Nephron (organoid): ENCODE results near the gene MIEN1.

Experiments
- H3K27ac Mint-ChIP-seq, 3 experiments: 2 replicates each; pipeline ENCODE4 v1.8.0; 2020; ENCODE audit warnings: mixed read lengths in 3 of 3, mild to moderate bottlenecking in 2 of 3, moderate library complexity in 1 of 3
- H3K27me3 Mint-ChIP-seq: 2 replicates; pipeline ENCODE4 v1.8.0; 2021; ENCODE audit warnings: low read depth, mild to moderate bottlenecking, moderate library complexity, mixed read lengths
- H3K36me3 Mint-ChIP-seq: 2 replicates; pipeline ENCODE4 v1.8.0; 2020; ENCODE audit warnings: low read depth, mixed read lengths
- H3K4me1 Mint-ChIP-seq: 2 replicates; pipeline ENCODE4 v1.8.0; 2020; ENCODE audit warnings: mixed read lengths
- H3K4me3 Mint-ChIP-seq, 3 experiments: 2 replicates each; pipeline ENCODE4 v1.8.0; 2020; ENCODE audit warnings: mild to moderate bottlenecking in 3 of 3, mixed read lengths in 3 of 3, moderate library complexity in 2 of 3
- H3K9me3 Mint-ChIP-seq: 2 replicates; pipeline ENCODE4 v1.8.0; 2020; ENCODE audit warnings: mixed read lengths
- TF ChIP-seq, protein P1 (sequence below), 3 experiments: fragments of 200-600 bp; sonication (generic); IDR thresholded peaks; one replicate each; pipeline ENCODE4 v1.5.0; 2021; ENCODE audit warnings: antibody characterized with exemption in 3 of 3; ENCODE audit not compliant: unreplicated experiment in 3 of 3

MIEN1 gene

DNA sequence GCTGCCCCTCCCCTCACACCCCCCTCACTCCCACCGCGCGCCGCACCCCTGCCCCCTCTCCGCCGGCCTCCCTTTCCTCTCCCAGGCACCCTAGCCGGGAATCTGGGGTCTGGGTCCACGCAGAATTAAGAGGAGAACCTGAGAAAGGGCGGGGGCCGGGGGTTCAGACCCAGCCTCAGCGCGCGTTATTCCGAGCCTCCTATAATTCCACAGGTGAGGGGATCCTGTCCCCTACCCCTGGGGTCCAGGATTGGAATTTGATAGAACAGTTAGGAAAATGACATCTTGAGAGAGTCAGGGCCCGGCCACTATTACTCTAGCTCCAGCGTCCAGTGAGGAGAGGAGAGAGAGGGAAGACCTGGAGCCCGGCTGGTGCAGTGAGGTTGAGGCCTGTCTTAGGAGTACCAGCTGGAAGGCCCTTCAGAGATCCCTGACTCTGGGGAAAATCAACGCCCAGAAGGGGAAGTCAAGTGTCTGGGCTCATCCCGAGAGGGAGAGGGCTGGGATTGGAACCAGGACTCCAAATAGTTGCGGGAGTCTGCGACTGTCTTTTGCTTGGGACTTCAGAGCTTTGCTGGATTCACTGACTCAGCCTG lies 24.7 kb upstream of the MIEN1 start:
- Mint-ChIP-seq H3K36me3 (no peaks in the 10 kb centered on the region), H3K4me1 (peaks cover 21% of the 10 kb centered on the region), H3K27ac (peak overlapping the region; percentile 33 to 70 (median 67)), H3K27me3 (peaks cover 44% of the 10 kb centered on the region), H3K4me3 (peak overlapping the region; percentile 42 to 68 (median 52)), H3K9me3 (no peaks in the 10 kb centered on the region)
- TF ChIP-seq, protein P1, sequence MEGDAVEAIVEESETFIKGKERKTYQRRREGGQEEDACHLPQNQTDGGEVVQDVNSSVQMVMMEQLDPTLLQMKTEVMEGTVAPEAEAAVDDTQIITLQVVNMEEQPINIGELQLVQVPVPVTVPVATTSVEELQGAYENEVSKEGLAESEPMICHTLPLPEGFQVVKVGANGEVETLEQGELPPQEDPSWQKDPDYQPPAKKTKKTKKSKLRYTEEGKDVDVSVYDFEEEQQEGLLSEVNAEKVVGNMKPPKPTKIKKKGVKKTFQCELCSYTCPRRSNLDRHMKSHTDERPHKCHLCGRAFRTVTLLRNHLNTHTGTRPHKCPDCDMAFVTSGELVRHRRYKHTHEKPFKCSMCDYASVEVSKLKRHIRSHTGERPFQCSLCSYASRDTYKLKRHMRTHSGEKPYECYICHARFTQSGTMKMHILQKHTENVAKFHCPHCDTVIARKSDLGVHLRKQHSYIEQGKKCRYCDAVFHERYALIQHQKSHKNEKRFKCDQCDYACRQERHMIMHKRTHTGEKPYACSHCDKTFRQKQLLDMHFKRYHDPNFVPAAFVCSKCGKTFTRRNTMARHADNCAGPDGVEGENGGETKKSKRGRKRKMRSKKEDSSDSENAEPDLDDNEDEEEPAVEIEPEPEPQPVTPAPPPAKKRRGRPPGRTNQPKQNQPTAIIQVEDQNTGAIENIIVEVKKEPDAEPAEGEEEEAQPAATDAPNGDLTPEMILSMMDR (IDR thresholded peaks at IDR 0.05; ENCODE audit: unreplicated experiment in 3 of 3), result no peak

DNA sequence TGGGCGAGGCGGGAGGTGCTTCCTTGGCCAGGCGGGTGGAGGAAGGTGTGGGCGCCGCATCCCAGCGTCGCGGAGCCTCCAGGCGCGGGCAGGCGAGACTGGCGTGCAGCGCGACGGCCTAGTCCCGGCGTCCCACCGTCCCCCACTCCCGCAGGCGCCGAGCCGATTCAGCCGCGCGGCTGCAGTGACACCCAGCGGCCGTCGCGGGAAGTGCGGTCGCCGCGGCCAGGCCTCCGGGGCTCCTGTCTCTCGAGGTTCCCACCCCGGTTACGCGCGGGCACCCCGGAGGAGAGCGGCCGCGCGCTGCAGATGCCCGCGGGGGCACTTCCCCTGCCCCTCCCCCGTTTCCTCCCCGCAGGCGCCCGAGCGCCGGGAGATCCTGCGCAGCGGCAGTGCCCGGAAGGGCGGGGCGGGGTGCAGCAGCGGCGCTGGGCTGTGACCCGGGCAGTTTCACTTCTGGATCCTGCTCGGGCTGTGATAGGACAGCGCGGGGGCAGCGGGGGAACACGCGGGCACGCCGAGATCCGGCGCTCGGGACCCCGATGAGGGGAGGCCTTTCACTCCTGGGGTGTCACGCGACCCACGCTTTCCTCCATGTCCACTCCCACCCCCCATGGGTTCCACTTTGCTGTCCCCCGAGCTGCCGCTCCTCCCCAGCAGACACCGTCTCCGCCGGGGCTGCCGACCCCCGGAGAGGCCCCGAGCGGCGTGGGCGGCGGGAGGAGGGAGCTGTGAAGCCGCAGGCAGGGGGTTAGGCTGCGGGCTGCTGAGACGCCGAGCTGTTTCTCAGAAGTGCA lies 24.0 kb upstream of the MIEN1 start:
- Mint-ChIP-seq H3K4me1 (peaks cover 21% of the 10 kb centered on the region), H3K27me3 (peaks cover 44% of the 10 kb centered on the region), H3K9me3 (no peaks in the 10 kb centered on the region), H3K36me3 (no peaks in the 10 kb centered on the region), H3K4me3 (peak overlapping the region; percentile 41 to 54 (median 50)), H3K27ac (peak overlapping the region in 2 of 3 experiments; percentile 33 to 67)
- TF ChIP-seq, protein P1 (IDR thresholded peaks at IDR 0.05; ENCODE audit: unreplicated experiment in 3 of 3), result peak; percentile 99 to 100 (median 99)

DNA sequence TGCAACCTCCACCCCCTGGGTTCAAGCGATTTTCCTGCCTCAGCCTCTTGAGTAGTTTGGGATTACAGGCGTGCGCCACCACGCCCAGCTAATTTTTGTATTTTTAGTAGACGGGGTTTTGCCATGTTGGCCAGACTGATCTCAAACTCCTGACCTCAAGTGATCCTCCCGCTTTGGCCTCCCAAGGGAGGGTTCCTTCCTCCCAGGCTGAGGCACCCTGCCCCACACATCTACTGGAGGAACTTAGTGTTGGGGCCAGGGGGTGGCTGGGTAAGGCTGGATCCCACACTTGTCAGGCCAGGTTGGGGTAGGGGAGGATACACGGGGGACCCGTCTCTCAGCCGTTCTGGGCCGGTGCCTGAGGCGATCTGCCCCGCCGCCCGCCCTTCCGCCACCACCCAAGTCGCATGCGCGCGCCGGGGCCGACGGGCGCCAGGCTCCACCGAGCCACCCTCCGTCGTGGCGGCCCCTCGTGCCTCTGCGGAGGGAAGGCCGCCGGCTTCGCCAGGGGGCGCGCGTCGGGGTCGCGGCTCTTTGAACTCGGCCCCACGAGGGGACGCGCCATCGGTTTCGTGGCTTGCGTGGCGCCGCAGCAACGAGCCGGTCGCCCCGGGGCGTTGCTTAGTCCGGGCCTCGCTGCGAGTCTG lies 23.3 kb upstream of the MIEN1 start:
- Mint-ChIP-seq H3K4me1 (peaks cover 21% of the 10 kb centered on the region), H3K27ac (peak overlapping the region; percentile 66 to 88 (median 81)), H3K9me3 (no peaks in the 10 kb centered on the region), H3K27me3 (peaks cover 41% of the 10 kb centered on the region), H3K4me3 (peak overlapping the region; percentile 72 to 75 (median 73)), H3K36me3 (no peaks in the 10 kb centered on the region)
- TF ChIP-seq, protein P1 (IDR thresholded peaks at IDR 0.05; ENCODE audit: unreplicated experiment in 3 of 3), result no peak

DNA sequence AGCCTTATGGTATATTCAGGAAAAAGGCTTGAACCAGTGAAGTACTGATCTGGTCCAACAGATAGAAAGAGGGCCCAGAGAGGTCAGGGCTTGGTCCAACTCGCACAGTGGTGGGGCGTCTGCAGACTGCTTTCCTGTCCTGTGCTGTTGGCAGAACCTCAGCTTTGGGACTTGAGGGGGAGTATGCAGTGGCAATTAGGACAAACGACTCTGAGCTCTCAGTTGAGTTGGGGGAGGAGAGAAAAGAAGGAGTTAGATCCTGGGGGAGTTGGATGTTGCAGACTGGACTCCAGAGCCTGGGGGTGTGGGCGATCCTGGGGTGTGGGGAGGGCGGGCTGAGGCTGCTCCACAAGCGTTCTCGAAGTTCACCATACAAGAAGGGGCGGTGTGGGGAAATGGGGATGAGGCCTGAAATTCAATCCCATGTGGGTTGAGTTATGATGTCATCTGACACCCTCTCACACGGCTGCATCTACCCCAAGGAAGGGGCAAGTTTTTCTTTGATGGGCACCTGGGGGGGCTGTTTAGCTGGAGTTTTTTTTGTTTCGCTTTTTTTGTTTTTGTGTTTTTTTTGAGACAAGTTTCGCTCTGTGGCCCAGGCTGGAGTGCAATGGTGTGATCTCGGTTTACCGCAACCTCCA lies 22.0 kb upstream of the MIEN1 start:
- TF ChIP-seq, protein P1 (IDR thresholded peaks at IDR 0.05; ENCODE audit: unreplicated experiment in 3 of 3), result no peak
- H3K36me3 Mint-ChIP-seq, result no peaks in the 10 kb centered on the region
- H3K27ac Mint-ChIP-seq, result peak overlapping the region; percentile 67 to 93 (median 88)
- peaks cover 29% of the 10 kb centered on the region for H3K27me3 Mint-ChIP-seq
- no peaks in the 10 kb centered on the region for H3K9me3 Mint-ChIP-seq
- peaks cover 21% of the 10 kb centered on the region for H3K4me1 Mint-ChIP-seq
- peak overlapping the region; percentile 78 to 87 (median 83) for H3K4me3 Mint-ChIP-seq

DNA sequence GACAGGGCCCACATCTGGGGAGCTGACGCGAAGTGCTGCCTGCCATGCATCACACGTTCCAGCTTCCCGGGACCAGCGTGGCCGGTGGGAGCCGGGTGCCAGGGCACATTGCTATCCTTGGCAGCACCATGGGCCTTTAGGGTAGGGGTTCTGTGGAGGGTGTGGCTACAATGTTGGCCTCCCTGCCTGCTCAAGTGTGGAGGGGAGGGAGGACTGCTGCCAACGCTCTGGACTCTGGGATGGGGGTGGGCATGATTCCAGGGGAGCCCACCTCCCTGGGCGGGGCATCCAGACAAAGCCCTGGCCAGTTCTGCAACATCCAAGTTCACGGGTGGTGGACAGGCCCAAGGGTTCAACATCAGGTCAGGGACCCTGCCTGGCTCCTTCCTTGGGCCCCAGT lies 21.3 kb upstream of the MIEN1 start:
- TF ChIP-seq, protein P1 (IDR thresholded peaks at IDR 0.05; ENCODE audit: unreplicated experiment in 3 of 3), result no peak
- peak overlapping the region; percentile 67 to 93 (median 88) for H3K27ac Mint-ChIP-seq
- H3K4me3 Mint-ChIP-seq, result peak overlapping the region; percentile 78 to 87 (median 83)
- peaks cover 22% of the 10 kb centered on the region for H3K27me3 Mint-ChIP-seq
- H3K4me1 Mint-ChIP-seq, result peaks cover 26% of the 10 kb centered on the region
- H3K36me3 Mint-ChIP-seq, result no peaks in the 10 kb centered on the region
- H3K9me3 Mint-ChIP-seq, result no peaks in the 10 kb centered on the region
